Omental fat pad (tissue), 4 donors: ENCODE data around the gene CCL19. TPM values are rescaled to one million over a fixed set of nuclear protein-coding genes. Genes with fewer than 3 reads are reported as not detected.

ENCODE experiments used
- ATAC-seq: fragments of 150-250 bp; one replicate; pipeline ENCODE4 v1.9.1; 2016; ENCODE audit warnings: mild to moderate bottlenecking, moderate library complexity; ENCODE audit not compliant: low FRiP score
- DNase-seq: peaks from one replicate; pipeline ENCODE4 v3.0.0-alpha.2; 2019; ENCODE audit warnings: low spot score
- total RNA-seq, 4 donors: library from RNA; depleted of rRNA; stranded (reverse); fragments of >200 nt; gene quantifications; one replicate each; pipeline ENCODE4 v1.1.0, GENCODE V29; 2016
- TF ChIP-seq, protein P1 (sequence below), 3 donors: fragments of 450-650 bp; IDR thresholded peaks; one replicate each; pipeline ENCODE4 v1.5.1; 2016 to 2017; ENCODE audit warnings: antibody characterized with exemption in 3 of 3, mild to moderate bottlenecking in 3 of 3, moderate library complexity in 2 of 3

Gene CCL19
- total RNA-seq, 4 donors from 2014 or later = not detected

DNA sequence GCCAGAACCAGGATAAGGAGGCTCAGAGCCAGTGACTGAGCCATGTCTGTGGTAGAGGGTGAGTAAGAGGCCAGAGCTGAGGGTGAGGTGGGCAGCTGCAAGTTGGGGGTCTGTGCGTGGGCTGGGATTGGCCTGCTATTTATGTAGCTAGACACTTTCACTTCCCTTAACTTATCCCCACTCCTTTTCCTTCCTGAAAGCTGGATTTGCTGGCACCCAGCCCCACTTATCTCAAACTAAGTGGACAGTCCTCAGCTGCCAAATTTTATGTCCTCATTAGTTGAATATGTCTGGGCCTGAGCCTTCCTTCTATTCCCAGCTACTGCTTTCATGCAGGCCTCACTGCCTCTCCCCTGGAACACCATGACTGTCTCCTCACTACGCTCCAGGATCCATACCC lies 18.9 kb upstream of the CCL19 start, which contains the start of gene CCL21:
Gene CCL21, minus strand, starts transcription at position 114 of the 400 bp plus-strand sequence. Its CDS starts 70 bp downstream, at position 44.
- DNase-seq (no peak), ATAC-seq (no peak)
- TF ChIP-seq, protein P1, sequence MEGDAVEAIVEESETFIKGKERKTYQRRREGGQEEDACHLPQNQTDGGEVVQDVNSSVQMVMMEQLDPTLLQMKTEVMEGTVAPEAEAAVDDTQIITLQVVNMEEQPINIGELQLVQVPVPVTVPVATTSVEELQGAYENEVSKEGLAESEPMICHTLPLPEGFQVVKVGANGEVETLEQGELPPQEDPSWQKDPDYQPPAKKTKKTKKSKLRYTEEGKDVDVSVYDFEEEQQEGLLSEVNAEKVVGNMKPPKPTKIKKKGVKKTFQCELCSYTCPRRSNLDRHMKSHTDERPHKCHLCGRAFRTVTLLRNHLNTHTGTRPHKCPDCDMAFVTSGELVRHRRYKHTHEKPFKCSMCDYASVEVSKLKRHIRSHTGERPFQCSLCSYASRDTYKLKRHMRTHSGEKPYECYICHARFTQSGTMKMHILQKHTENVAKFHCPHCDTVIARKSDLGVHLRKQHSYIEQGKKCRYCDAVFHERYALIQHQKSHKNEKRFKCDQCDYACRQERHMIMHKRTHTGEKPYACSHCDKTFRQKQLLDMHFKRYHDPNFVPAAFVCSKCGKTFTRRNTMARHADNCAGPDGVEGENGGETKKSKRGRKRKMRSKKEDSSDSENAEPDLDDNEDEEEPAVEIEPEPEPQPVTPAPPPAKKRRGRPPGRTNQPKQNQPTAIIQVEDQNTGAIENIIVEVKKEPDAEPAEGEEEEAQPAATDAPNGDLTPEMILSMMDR (IDR thresholded peaks at IDR 0.05) = no peak

GRCh38 chr9:34709196-34709978 lies 18.3 kb upstream of the CCL19 start:
- DNase-seq (no peak), ATAC-seq (no peak)
- TF ChIP-seq, protein P1 (IDR thresholded peaks at IDR 0.05) = no peak

- no peak for ATAC-seq
- no peak for DNase-seq
- TF ChIP-seq, protein P1 (IDR thresholded peaks at IDR 0.05) = no peak
Measured at GRCh38 chr9:34707130-34707529, 16.1 kb upstream of the CCL19 start.

DNA sequence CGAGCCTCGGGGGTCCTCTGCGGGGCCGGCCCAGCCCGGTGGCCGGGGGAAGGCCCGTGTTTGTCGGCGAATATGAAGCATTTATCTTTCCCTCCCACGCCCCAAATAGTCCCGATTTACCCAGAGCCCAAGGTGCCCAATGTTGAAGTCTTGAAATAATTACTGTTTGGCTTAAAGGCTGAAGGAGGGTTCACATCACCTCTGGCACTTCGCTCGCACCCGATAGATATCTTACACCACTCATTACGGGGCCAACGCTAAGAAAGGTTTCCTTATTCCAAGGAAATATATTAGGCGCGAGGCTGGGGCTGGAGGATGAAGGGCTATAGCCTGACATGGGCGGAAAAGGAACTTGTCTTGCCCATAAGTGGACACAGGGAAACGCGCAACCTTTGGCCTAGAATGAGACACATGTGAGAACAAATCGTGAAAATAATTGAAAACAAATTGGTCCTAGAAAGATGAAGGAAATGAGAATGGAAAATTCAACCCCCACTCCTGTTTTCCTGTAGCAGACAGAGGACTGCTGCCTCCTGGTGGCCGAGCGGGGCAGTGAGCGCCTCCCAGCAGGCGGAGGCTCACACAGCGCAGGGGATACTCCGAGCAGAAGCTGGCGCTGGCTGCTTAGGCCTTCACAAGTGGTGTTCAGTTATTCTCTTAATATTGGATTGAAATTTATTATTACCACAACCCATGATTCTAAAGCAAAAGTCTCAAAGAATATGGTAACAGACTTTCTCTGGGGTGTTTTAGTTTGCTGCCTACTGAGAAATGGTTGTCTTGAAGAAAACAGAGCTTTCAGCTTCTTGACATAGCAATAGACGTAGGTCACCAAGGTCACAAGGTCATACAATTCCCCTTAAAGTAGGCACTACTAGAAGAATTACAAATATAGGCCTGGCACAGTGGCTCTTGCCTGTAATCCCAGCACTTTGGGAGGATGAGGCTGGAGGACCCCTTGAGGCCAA lies 11.0 kb upstream of the CCL19 start:
- DNase-seq = peak; percentile 70
- TF ChIP-seq, protein P1 (IDR thresholded peaks at IDR 0.05) = peak in 2 of 3 donors; percentile 22 to 87
- ATAC-seq = peak; percentile 90

GRCh38 chr9:34701023-34701768 lies 10.1 kb upstream of the CCL19 start:
- ATAC-seq = peak; percentile 83
- peak; percentile 39 for DNase-seq
- TF ChIP-seq, protein P1 (IDR thresholded peaks at IDR 0.05) = peak in 2 of 3 donors; percentile 32 to 42

DNA sequence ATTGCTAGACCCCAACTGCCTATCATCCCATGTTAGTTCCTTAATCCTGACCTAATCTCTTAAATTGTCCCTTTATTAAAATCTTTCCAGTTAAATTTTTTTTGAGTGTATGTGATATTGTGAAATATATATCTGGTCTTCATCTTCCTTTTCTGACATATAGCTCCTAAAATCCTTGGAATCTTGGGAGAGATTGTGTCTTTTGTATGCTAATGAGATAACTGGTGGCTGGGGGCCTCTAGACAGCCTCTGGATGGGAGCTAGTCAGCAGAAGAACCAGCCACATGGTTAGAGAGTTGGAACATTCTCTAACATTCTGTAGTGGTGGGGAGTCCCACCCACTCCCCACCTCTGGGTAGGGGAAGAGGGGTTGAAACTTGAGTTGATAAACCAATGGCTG lies 3.7 kb upstream of the CCL19 start:
- ATAC-seq (no peak), DNase-seq (no peak)
- TF ChIP-seq, protein P1 (IDR thresholded peaks at IDR 0.05) = no peak
